AG09309 (cell line): ENCODE measurements around the gene BABAM2.

Experiments
- DNase-seq: peaks from one replicate; pipeline ENCODE4 v3.0.0-alpha.2; 2010; ENCODE audit warnings: low read depth
- H3K4me3 ChIP-seq: 2 replicates; pipeline ENCODE4 v1.5.1; 2011; ENCODE audit warnings: mild to moderate bottlenecking, low read depth, low read length, moderate library complexity; ENCODE audit not compliant: control insufficient read depth
- CTCF ChIP-seq: IDR thresholded peaks from 2 replicates; pipeline ENCODE4 v1.5.1; 2011; ENCODE audit warnings: mild to moderate bottlenecking, low read depth, low read length, inconsistent platforms; ENCODE audit not compliant: insufficient read depth, control insufficient read depth; ENCODE audit errors: missing control alignments

BABAM2 gene

DNA sequence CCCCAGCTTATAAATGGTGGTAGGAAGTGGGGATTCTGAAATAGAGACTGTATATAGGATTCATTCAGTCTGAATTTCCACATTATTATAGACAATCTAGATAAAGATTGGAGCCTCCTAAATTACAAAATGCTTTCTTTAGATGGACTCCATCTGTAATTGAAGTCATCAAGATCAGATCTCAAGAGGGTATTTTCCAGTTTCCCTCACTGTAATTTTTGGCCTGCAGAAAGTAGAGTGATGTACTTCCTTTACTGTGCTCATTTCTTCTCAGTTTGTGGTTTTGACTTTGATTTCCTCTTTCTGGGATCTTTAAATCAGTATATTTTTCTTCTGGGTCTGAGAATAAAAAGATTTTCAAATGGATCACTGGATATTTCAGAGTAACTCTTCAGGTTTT lies 7.2 kb downstream of the BABAM2 start:
- no peak for TF ChIP-seq CTCF
- DNase-seq, result no peak
- no peak overlapping the region for H3K4me3 ChIP-seq

DNA sequence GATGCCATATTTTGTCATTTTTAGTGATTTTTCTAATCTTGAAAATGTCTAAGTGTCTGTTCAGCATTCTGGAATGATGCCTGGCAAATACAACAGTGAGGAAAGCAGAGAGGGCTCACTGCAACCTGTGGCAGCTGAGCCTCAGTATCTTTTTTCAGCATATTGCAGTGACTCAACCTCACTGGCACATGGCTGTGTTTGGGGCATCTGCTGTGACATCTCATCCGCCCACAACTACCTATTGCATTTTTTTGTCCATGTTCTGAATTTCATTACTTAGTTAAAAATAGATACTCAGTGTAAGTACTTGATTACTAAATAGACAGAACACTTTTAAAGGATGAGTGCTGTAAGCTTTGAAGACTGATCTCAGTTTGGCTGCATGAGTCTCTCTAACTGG lies 10.7 kb downstream of the BABAM2 start:
- no peak for DNase-seq
- TF ChIP-seq CTCF, result no peak
- H3K4me3 ChIP-seq, result no peak overlapping the region

DNA sequence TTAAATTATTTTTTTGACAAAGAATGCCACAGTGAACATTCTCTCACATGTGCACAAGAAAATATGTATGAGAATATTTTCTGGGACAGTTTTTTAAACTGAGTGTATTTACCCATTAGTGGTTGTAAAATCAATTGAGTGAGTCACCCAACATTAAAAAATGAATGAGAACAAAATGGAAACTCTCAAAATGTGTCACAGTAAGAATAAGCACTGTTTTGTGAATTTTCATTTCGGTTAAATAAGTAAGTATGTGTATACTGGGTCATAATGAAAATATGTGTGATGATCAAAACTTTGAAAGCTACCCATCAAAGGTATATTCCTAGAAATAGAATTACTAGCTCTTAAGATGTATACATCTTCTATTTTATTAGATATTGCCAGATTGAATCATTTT lies 11.6 kb downstream of the BABAM2 start:
- no peak for TF ChIP-seq CTCF
- DNase-seq, result no peak
- no peak overlapping the region for H3K4me3 ChIP-seq

DNA sequence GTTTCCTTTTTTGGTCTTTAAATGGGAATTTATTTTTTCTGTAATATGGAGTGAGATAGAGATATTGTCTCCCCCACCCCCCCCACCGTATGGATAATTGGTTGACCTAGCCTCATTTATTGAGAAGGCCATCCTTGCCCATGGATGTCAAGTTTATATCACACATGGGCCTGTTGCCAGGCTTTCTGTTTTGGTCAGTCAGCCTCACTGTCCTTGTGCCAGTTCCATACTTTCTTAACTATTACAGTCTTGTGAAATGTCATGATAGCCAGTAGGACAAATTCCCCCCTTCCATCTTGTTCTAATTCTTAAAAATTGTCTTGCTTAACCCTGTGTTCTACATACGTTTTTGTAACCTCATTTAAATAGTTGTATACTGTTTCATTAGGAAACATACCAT lies 12.5 kb downstream of the BABAM2 start:
- H3K4me3 ChIP-seq, result no peak overlapping the region
- TF ChIP-seq CTCF, result no peak
- no peak for DNase-seq

GRCh38 chr2:27903649-27904404 lies 13.3 kb downstream of the BABAM2 start:
- TF ChIP-seq CTCF, result no peak
- no peak for DNase-seq
- no peak overlapping the region for H3K4me3 ChIP-seq

DNA sequence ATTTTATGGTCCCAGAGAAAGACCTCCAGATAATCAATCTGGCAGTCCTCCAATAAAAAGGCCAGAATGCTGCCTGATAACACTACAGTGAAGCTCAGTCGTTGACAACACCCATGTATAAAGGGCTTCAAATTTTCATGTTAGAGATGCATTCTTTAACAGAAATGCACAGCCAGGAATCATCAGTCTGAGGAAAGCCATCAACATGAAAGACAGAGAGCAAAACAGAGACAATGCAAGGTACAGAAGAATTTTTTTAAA lies 13.8 kb downstream of the BABAM2 start:
- DNase-seq, result no peak
- no peak overlapping the region for H3K4me3 ChIP-seq
- TF ChIP-seq CTCF, result no peak

DNA sequence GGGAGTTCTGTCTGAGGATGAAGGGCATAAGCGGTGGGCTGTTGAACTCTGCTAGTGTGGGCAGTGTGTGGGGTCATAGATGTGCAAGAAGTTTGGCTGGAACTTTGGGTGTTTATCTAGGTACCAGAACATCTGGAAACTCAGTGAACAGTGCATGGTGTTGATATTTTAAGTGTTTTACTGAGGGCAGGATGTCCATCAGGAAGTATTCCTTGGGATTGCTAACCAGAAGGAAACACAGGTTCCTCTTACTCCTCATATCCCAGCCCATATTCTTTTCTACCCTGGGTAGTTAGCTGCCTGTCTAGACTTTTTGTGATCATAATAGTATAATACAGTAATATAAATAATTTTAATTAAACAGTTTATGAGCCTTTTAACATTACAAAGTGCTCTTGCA lies 15.5 kb downstream of the BABAM2 start:
- H3K4me3 ChIP-seq, result no peak overlapping the region
- TF ChIP-seq CTCF, result no peak
- no peak for DNase-seq
